SK-N-SH treated with all-trans-retinoic acid at 6 μM for 48 hours (cell line): ENCODE results near the gene GPR37L1.

Experiments
- ATAC-seq: fragments of 200-7000 bp; cut with Tn5 transposase; 3 replicates; pipeline ENCODE4 v1.9.1; 2020; ENCODE audit warnings: mild to moderate bottlenecking, moderate library complexity
- ARNTL ChIP-seq: fragments of 450-650 bp; formaldehyde crosslinking; IDR thresholded peaks from 2 replicates; pipeline ENCODE4 v1.5.0; 2020; ENCODE audit warnings: low read depth, mild to moderate bottlenecking, moderate library complexity, borderline replicate concordance
- BACH2 ChIP-seq: fragments of 250-450 bp; sonication (Bioruptor Pico); IDR thresholded peaks from 2 replicates; pipeline ENCODE4 v1.9.0; 2021; ENCODE audit warnings: mild to moderate bottlenecking, borderline replicate concordance
- CSDC2 ChIP-seq: fragments of 250-450 bp; sonication (Bioruptor Pico); IDR thresholded peaks from 2 replicates; pipeline ENCODE4 v1.5.0; 2020; ENCODE audit warnings: mild to moderate bottlenecking, moderate library complexity
- ESRRG ChIP-seq: fragments of 250-450 bp; sonication (Bioruptor Pico); IDR thresholded peaks from 2 replicates; pipeline ENCODE4 v1.6.1; 2021; ENCODE audit warnings: mild to moderate bottlenecking
- GLIS3 ChIP-seq: fragments of 250-450 bp; sonication (Bioruptor Pico); IDR thresholded peaks from 2 replicates; pipeline ENCODE4 v1.5.0; 2020; ENCODE audit warnings: mild to moderate bottlenecking, moderate library complexity
- ISL1 ChIP-seq: fragments of 250-450 bp; sonication (Bioruptor Pico); IDR thresholded peaks from 2 replicates; pipeline ENCODE4 v2.1.2; 2022; ENCODE audit warnings: mild to moderate bottlenecking, moderate library complexity
- OSR1 ChIP-seq: fragments of 250-450 bp; sonication (Bioruptor Pico); IDR thresholded peaks from 2 replicates; pipeline ENCODE4 v1.8.0; 2022; ENCODE audit warnings: moderate library complexity, mild to moderate bottlenecking, inconsistent platforms
- PATZ1 ChIP-seq: fragments of 250-450 bp; sonication (Bioruptor Pico); IDR thresholded peaks from 2 replicates; pipeline ENCODE4 v1.8.0; 2020; ENCODE audit warnings: mild to moderate bottlenecking, moderate library complexity, borderline replicate concordance
- PPARA ChIP-seq: fragments of 250-450 bp; sonication (Bioruptor Pico); IDR thresholded peaks from 2 replicates; pipeline ENCODE4 v1.5.0; 2020; ENCODE audit warnings: mild to moderate bottlenecking, borderline replicate concordance
- RARB ChIP-seq: fragments of 250-450 bp; sonication (Bioruptor Pico); IDR thresholded peaks from 2 replicates; pipeline ENCODE4 v1.8.0; 2021; ENCODE audit warnings: mild to moderate bottlenecking, moderate library complexity
- SNAI2 ChIP-seq: fragments of 250-450 bp; sonication (Bioruptor Pico); IDR thresholded peaks from 2 replicates; pipeline ENCODE4 v1.5.0; 2020; ENCODE audit warnings: mild to moderate bottlenecking, moderate library complexity
- TCF4 ChIP-seq: fragments of 250-450 bp; sonication (Bioruptor Pico); IDR thresholded peaks from 2 replicates; pipeline ENCODE4 v1.8.0; 2021; ENCODE audit warnings: mild to moderate bottlenecking, moderate library complexity, borderline replicate concordance
- TOX ChIP-seq: fragments of 250-450 bp; sonication (Bioruptor Pico); IDR thresholded peaks from 2 replicates; pipeline ENCODE4 v1.8.0; 2021; ENCODE audit warnings: mild to moderate bottlenecking, moderate library complexity, borderline replicate concordance
- TSHZ2 ChIP-seq: fragments of 250-450 bp; sonication (Bioruptor Pico); IDR thresholded peaks from 2 replicates; pipeline ENCODE4 v1.5.0; 2020; ENCODE audit warnings: mild to moderate bottlenecking, moderate library complexity
- ZC3H10 ChIP-seq: fragments of 250-450 bp; sonication (Bioruptor Pico); IDR thresholded peaks from 2 replicates; pipeline ENCODE4 v1.5.1; 2021; ENCODE audit warnings: mild to moderate bottlenecking, moderate library complexity
- ZFP3 ChIP-seq: fragments of 250-450 bp; sonication (Bioruptor Pico); IDR thresholded peaks from 2 replicates; pipeline ENCODE4 v1.5.0; 2020; ENCODE audit warnings: mild to moderate bottlenecking, moderate library complexity
- ZFP30 ChIP-seq: fragments of 450-650 bp; formaldehyde crosslinking; IDR thresholded peaks from 2 replicates; pipeline ENCODE4 v1.5.0; 2022; ENCODE audit warnings: mild to moderate bottlenecking, moderate library complexity
- ZNF565 ChIP-seq: fragments of 450-650 bp; formaldehyde crosslinking; conservative IDR thresholded peaks from 2 replicates; pipeline ENCODE4 v1.5.0; 2020; ENCODE audit warnings: low read depth, mild to moderate bottlenecking, moderate library complexity
- ZNF70 ChIP-seq: fragments of 450-650 bp; formaldehyde crosslinking; IDR thresholded peaks from 2 replicates; pipeline ENCODE4 v1.5.0; 2020; ENCODE audit warnings: mild to moderate bottlenecking, moderate library complexity
- ZNF8 ChIP-seq: fragments of 450-650 bp; formaldehyde crosslinking; IDR thresholded peaks from 2 replicates; pipeline ENCODE4 v1.5.0; 2020; ENCODE audit warnings: mild to moderate bottlenecking, moderate library complexity
- TF ChIP-seq, protein P1 (sequence below): fragments of 250-450 bp; sonication (Bioruptor Pico); IDR thresholded peaks from 2 replicates; pipeline ENCODE4 v1.5.1; 2021; ENCODE audit warnings: mild to moderate bottlenecking, moderate library complexity
- TF ChIP-seq, protein P2 (sequence below): fragments of 250-450 bp; sonication (Bioruptor Pico); IDR thresholded peaks from 2 replicates; pipeline ENCODE4 v1.8.0; 2021; ENCODE audit warnings: low read depth, mild to moderate bottlenecking, moderate library complexity, borderline replicate concordance
- TF ChIP-seq, protein P3 (sequence below): fragments of 250-450 bp; sonication (Bioruptor Pico); IDR thresholded peaks from 2 replicates; pipeline ENCODE4 v1.5.1; 2020; ENCODE audit warnings: low read depth, mild to moderate bottlenecking, moderate library complexity

The GPR37L1 gene

GRCh38 chr1:202154148-202154765, 31.5 kb downstream of the GPR37L1 start:
- TF ChIP-seq ZNF70: no peak
- TF ChIP-seq ZNF8 (CRISPR knock-in tag): no peak
- TF ChIP-seq PATZ1 (CRISPR knock-in tag): no peak
- TF ChIP-seq ZC3H10 (CRISPR knock-in tag): no peak
- TF ChIP-seq SNAI2 (CRISPR knock-in tag): no peak
- no peak for TF ChIP-seq ZNF565 (CRISPR knock-in tag)
- TF ChIP-seq ESRRG (CRISPR knock-in tag): no peak
- no peak for TF ChIP-seq ISL1
- TF ChIP-seq, protein P1, sequence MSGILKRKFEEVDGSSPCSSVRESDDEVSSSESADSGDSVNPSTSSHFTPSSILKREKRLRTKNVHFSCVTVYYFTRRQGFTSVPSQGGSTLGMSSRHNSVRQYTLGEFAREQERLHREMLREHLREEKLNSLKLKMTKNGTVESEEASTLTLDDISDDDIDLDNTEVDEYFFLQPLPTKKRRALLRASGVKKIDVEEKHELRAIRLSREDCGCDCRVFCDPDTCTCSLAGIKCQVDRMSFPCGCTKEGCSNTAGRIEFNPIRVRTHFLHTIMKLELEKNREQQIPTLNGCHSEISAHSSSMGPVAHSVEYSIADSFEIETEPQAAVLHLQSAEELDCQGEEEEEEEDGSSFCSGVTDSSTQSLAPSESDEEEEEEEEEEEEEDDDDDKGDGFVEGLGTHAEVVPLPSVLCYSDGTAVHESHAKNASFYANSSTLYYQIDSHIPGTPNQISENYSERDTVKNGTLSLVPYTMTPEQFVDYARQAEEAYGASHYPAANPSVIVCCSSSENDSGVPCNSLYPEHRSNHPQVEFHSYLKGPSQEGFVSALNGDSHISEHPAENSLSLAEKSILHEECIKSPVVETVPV (CRISPR knock-in tag): no peak
- TF ChIP-seq ZFP3: no peak
- TF ChIP-seq RARB (CRISPR knock-in tag): no peak
- TF ChIP-seq ZFP30: no peak
- TF ChIP-seq CSDC2 (CRISPR knock-in tag): no peak
- no peak for TF ChIP-seq TCF4 (CRISPR knock-in tag)
- TF ChIP-seq BACH2: no peak
- TF ChIP-seq GLIS3 (CRISPR knock-in tag): no peak
- TF ChIP-seq TSHZ2 (CRISPR knock-in tag): no peak
- TF ChIP-seq ARNTL (CRISPR knock-in tag): no peak
- TF ChIP-seq TOX (CRISPR knock-in tag): no peak
- no peak for ATAC-seq

DNA sequence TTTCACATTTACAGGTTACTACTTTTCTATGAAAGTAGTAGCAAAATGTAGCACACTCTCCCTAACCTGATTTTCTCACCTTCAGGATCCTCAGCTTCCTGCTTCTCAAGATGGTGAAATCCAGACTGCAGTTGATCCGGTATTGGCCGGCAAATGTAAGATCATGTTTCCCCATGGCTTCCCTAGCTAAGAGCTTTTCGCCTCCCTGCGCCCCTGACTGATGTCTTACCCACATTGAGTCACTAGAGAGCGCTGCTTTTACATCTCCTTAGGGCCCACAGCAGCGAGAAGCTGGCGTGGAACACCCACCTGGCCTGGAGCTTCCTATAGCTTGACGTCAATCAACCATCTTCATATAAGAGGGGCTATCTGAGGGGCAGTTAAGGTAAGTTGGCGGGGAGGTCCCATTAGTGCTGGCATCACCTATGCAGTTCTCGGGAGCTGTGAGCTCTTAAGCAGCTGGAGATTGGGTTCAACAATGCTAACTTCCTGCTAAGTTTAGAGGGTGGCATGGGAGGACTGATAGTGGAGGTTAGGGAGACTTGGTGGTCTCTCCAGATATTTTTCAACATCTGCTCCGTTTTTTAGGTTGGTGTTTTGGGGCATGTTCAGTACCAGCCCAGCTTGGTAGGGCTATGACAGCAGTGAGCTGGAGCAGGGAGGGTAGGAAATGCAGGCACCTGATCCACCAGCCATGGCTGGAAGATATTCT, 32.2 kb downstream of the GPR37L1 start:
- ATAC-seq: peak; percentile 88
- no peak for TF ChIP-seq ZNF565 (CRISPR knock-in tag)
- no peak for TF ChIP-seq TSHZ2 (CRISPR knock-in tag)
- TF ChIP-seq, protein P2, sequence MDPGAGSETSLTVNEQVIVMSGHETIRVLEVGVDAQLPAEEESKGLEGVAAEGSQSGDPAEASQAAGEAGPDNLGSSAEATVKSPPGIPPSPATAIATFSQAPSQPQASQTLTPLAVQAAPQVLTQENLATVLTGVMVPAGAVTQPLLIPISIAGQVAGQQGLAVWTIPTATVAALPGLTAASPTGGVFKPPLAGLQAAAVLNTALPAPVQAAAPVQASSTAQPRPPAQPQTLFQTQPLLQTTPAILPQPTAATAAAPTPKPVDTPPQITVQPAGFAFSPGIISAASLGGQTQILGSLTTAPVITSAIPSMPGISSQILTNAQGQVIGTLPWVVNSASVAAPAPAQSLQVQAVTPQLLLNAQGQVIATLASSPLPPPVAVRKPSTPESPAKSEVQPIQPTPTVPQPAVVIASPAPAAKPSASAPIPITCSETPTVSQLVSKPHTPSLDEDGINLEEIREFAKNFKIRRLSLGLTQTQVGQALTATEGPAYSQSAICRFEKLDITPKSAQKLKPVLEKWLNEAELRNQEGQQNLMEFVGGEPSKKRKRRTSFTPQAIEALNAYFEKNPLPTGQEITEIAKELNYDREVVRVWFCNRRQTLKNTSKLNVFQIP: no peak
- TF ChIP-seq ISL1: no peak
- TF ChIP-seq RARB (CRISPR knock-in tag): no peak
- no peak for TF ChIP-seq OSR1 (CRISPR knock-in tag)
- TF ChIP-seq PATZ1 (CRISPR knock-in tag): no peak
- TF ChIP-seq SNAI2 (CRISPR knock-in tag): no peak
- TF ChIP-seq, protein P3, sequence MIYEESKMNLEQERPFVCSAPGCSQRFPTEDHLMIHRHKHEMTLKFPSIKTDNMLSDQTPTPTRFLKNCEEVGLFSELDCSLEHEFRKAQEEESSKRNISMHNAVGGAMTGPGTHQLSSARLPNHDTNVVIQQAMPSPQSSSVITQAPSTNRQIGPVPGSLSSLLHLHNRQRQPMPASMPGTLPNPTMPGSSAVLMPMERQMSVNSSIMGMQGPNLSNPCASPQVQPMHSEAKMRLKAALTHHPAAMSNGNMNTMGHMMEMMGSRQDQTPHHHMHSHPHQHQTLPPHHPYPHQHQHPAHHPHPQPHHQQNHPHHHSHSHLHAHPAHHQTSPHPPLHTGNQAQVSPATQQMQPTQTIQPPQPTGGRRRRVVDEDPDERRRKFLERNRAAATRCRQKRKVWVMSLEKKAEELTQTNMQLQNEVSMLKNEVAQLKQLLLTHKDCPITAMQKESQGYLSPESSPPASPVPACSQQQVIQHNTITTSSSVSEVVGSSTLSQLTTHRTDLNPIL (CRISPR knock-in tag): no peak
- TF ChIP-seq CSDC2 (CRISPR knock-in tag): no peak
- no peak for TF ChIP-seq ZFP30
- no peak for TF ChIP-seq ZC3H10 (CRISPR knock-in tag)
- no peak for TF ChIP-seq BACH2
- TF ChIP-seq TCF4 (CRISPR knock-in tag): no peak
- no peak for TF ChIP-seq PPARA (CRISPR knock-in tag)
- TF ChIP-seq GLIS3 (CRISPR knock-in tag): no peak
- TF ChIP-seq ARNTL (CRISPR knock-in tag): no peak
- TF ChIP-seq ZNF70: no peak
- no peak for TF ChIP-seq ZNF8 (CRISPR knock-in tag)
